C1 segment of cervical spinal cord (tissue), 14 donors: ENCODE measurements around the gene KIAA1614.

ENCODE experiments used
- DNase-seq, 14 donors: peaks; one replicate each; lab custom pipeline; 2025; lab: John Stamatoyannopoulos, UW

KIAA1614 gene

DNA sequence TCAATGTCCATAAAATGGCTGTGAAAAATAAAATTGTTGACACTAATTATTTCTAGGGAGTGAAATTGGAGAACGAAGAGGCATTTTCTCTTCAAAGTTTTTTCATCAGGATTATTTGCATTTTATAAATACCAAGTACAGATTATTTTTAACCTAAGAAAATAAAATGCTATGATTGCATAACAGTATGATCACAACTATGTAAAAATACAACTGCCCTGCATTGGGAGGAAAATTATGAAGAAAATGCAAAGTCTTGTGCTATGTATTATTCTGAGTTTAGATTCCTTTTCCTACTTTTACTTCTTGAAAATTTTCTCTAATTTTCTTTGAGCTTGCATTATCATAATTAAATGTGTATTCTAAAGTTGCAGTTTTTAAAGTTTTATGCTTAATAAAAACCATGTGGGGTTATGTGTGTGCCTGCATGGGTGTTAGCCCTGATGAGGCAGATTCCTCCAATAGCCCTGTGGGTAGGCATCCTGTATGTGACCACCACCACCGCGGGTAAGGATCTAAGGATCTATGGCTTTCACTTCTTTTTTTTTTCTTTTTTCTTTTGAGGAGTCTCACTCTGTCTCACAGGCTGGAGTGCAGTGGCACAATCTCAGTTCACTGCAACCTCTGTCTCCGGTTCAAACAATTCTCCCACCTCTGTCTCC is 85.3 kb downstream of the KIAA1614 start:
- DNase-seq, result no peak
